Osteocyte (in vitro differentiated cells): Measurements from ENCODE around the gene CSMD2. TPM values are rescaled to one million over a fixed set of nuclear protein-coding genes. Genes with fewer than 3 reads are reported as not detected.

Experiments
- DNase-seq: peaks from one replicate; pipeline ENCODE4 v3.0.0; 2021; ENCODE audit warnings: mixed read lengths; ENCODE audit not compliant: unreplicated experiment; ENCODE audit errors: extremely low spot score
- H3K27ac Mint-ChIP-seq: one replicate; pipeline ENCODE4 v1.8.0; 2021; ENCODE audit warnings: mild to moderate bottlenecking, mixed read lengths; ENCODE audit not compliant: unreplicated experiment
- H3K27me3 Mint-ChIP-seq: one replicate; pipeline ENCODE4 v1.8.0; 2021; ENCODE audit warnings: mixed read lengths; ENCODE audit not compliant: unreplicated experiment
- H3K36me3 Mint-ChIP-seq: one replicate; pipeline ENCODE4 v1.8.0; 2021; ENCODE audit warnings: mixed read lengths; ENCODE audit not compliant: unreplicated experiment
- H3K4me1 Mint-ChIP-seq: one replicate; pipeline ENCODE4 v1.8.0; 2021; ENCODE audit warnings: mixed read lengths; ENCODE audit not compliant: unreplicated experiment
- H3K4me3 Mint-ChIP-seq: one replicate; pipeline ENCODE4 v1.8.0; 2021; ENCODE audit warnings: mild to moderate bottlenecking, moderate library complexity, mixed read lengths; ENCODE audit not compliant: unreplicated experiment
- H3K9me3 Mint-ChIP-seq: one replicate; pipeline ENCODE4 v1.8.0; 2021; ENCODE audit warnings: mixed read lengths; ENCODE audit not compliant: unreplicated experiment
- total RNA-seq: library from RNA; stranded (reverse); gene quantifications from 2 replicates; pipeline ENCODE4 v1.2.1, GENCODE V29; 2021
- TF ChIP-seq, protein P1 (sequence below): fragments of 200-600 bp; sonication (generic); IDR thresholded peaks from 2 replicates; pipeline ENCODE4 v1.5.0; 2021; ENCODE audit warnings: antibody characterized with exemption, mild to moderate bottlenecking, moderate library complexity

Gene CSMD2
- total RNA-seq, 1 donor from 2014 or later: not detected

DNA sequence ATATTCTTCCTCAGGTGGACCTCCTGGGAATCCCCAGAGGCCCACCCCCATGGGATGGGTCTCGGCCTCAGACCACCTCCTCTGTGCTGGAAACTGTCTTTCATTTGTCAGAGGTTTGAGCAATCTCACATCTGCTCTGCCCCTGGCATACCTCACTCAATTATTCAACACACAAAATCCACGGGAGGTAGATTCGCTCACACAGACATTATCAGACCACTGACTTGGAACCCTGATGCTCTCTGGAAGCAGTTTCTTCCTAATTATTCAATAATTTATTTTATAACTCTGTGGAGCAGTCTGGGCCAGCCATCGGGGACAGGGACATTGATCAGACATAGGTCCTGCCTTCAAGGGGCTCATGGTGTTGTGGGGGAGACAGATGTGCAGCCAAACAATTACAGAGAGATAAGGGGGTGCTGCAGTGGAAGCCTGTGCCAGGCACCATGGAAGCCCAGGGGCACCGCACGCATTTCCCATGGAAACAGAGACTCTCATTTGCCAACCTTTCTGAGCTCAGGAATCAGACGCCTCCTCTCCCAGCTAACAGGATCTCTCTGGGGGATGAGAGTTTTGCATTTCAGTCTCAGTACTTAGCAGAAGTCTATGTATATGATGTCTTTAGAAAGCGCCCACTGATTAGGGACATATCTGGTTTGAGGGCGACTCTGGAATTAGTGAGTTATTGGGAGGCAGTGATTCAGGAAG is 204.7 kb downstream of the CSMD2 start:
- DNase-seq: no peak
- Mint-ChIP-seq H3K4me1 (no peaks in the 10 kb centered on the region), H3K27me3 (no peaks in the 10 kb centered on the region), H3K4me3 (no peak overlapping the region), H3K27ac (no peak overlapping the region), H3K36me3 (no peaks in the 10 kb centered on the region), H3K9me3 (peaks cover 19% of the 10 kb centered on the region)
- TF ChIP-seq, protein P1, sequence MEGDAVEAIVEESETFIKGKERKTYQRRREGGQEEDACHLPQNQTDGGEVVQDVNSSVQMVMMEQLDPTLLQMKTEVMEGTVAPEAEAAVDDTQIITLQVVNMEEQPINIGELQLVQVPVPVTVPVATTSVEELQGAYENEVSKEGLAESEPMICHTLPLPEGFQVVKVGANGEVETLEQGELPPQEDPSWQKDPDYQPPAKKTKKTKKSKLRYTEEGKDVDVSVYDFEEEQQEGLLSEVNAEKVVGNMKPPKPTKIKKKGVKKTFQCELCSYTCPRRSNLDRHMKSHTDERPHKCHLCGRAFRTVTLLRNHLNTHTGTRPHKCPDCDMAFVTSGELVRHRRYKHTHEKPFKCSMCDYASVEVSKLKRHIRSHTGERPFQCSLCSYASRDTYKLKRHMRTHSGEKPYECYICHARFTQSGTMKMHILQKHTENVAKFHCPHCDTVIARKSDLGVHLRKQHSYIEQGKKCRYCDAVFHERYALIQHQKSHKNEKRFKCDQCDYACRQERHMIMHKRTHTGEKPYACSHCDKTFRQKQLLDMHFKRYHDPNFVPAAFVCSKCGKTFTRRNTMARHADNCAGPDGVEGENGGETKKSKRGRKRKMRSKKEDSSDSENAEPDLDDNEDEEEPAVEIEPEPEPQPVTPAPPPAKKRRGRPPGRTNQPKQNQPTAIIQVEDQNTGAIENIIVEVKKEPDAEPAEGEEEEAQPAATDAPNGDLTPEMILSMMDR: no peak

DNA sequence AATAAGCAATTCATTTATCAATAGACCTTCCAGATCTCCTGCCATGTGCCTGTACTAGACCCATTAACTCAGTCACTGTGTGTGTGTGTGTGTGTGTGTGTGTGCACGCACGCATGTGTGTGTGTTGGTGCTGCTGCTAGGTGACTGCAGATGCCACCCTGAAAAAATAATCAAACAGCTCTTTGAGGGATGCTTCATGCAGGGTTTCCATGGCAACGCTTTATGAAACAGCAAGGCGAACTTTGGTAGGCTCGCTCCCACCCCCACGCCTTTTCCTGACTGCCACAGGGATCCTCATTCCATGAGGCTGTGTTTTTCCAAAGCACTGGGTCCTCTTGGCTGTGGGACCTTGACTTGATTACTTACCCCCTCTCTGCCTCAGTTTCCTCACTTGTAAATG is 207.2 kb downstream of the CSMD2 start:
- H3K27ac Mint-ChIP-seq: no peak overlapping the region

DNA sequence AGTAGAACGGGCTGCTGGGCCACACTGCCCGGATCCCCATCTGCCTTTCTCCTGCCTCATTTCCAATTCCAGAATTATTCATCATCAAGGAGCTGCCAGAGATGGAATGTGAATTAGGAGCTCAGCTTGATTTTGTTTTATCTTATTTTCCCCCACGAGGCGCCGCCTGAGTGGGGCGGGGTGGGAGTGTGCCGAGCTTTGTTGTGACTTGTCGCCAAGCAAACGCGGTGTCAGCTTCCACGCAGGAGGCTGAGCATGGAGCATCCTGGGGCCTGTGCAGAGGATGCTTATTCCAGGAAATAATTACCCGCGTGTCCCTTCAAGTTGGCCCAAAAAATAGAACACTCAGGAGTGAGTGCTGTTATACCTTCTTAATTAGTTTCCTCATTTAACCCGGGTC is 209.9 kb downstream of the CSMD2 start:
- TF ChIP-seq, protein P1: no peak
- H3K4me3 Mint-ChIP-seq: no peak overlapping the region
- no peaks in the 10 kb centered on the region for H3K27me3 Mint-ChIP-seq
- no peaks in the 10 kb centered on the region for H3K4me1 Mint-ChIP-seq
- H3K9me3 Mint-ChIP-seq: peaks cover 8% of the 10 kb centered on the region
- no peak overlapping the region for H3K27ac Mint-ChIP-seq
- no peaks in the 10 kb centered on the region for H3K36me3 Mint-ChIP-seq
- DNase-seq: no peak

More for the DNA sequence above, 207.2 kb downstream of the CSMD2 start:
- no peaks in the 10 kb centered on the region for H3K27me3 Mint-ChIP-seq
- H3K9me3 Mint-ChIP-seq: peaks cover 12% of the 10 kb centered on the region
- no peaks in the 10 kb centered on the region for H3K36me3 Mint-ChIP-seq
- no peak overlapping the region for H3K4me3 Mint-ChIP-seq
- DNase-seq: no peak
- no peaks in the 10 kb centered on the region for H3K4me1 Mint-ChIP-seq
- TF ChIP-seq, protein P1: no peak

DNA sequence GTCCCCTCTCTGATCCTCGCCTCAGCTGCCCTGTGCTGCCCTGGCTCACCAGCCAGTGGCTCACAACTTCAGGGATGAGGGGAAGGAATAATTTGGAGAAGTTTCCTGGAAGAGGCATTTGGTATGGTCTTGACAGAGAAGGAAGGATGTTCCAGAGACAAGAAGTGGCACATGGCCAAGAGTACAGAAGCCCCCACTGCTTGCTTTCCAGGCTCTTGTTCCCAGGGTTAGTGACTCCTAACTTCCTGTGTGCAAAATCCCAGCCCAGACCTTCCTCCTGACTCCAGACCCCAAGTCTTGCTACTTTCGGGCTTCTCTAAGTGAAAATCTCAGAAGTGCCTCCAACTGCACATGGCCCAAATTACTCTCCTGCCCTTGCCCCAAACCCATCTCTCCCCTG is 215.5 kb downstream of the CSMD2 start:
- H3K27me3 Mint-ChIP-seq: no peaks in the 10 kb centered on the region
- no peaks in the 10 kb centered on the region for H3K36me3 Mint-ChIP-seq
- DNase-seq: no peak
- TF ChIP-seq, protein P1: no peak
- H3K9me3 Mint-ChIP-seq: no peaks in the 10 kb centered on the region
- peaks cover 4% of the 10 kb centered on the region for H3K4me1 Mint-ChIP-seq
- H3K27ac Mint-ChIP-seq: no peak overlapping the region
- H3K4me3 Mint-ChIP-seq: no peak overlapping the region

DNA sequence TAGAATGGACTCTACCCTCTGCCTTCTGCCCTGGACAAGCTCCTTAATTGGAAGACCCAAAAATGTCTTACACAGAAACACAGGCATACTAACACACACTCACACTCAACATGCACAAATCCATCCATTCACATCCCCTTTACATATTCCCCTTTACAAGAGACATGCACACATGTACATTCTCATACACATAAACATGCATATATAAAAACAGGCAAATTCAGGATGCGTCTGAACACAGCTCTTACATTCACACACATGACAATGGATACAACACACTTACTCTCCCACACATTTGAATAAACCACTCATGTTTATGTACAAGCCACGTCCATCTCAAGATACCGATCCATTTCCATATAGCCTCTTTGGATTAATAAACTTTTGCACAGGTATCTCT is 216.7 kb downstream of the CSMD2 start:
- H3K4me1 Mint-ChIP-seq: peaks cover 14% of the 10 kb centered on the region
- no peak overlapping the region for H3K27ac Mint-ChIP-seq
- TF ChIP-seq, protein P1: no peak
- no peak for DNase-seq
- H3K36me3 Mint-ChIP-seq: no peaks in the 10 kb centered on the region
- no peaks in the 10 kb centered on the region for H3K9me3 Mint-ChIP-seq
- H3K4me3 Mint-ChIP-seq: no peak overlapping the region
- H3K27me3 Mint-ChIP-seq: no peaks in the 10 kb centered on the region
